Suprapubic skin (tissue), 4 donors: ENCODE measurements around the gene DAB1. TPM values are rescaled to one million over a fixed set of nuclear protein-coding genes. Genes with fewer than 3 reads are reported as not detected.

Experiments used
- DNase-seq, 2 donors: peaks; one replicate each; pipeline ENCODE4 v3.0.0-alpha.2; 2019; ENCODE audit warnings: low spot score in 2 of 2
- H3K27ac ChIP-seq: fragments of 200-600 bp; sonication (generic); one replicate; pipeline ENCODE4 v1.5.1; 2019
- H3K27me3 ChIP-seq: fragments of 200-600 bp; sonication (generic); one replicate; pipeline ENCODE4 v1.5.1; 2019
- H3K36me3 ChIP-seq: fragments of 200-600 bp; sonication (generic); one replicate; pipeline ENCODE4 v1.5.1; 2019
- H3K4me1 ChIP-seq: fragments of 200-600 bp; sonication (generic); one replicate; pipeline ENCODE4 v1.5.1; 2019
- H3K4me3 ChIP-seq: fragments of 200-600 bp; sonication (generic); one replicate; pipeline ENCODE4 v1.5.1; 2019; ENCODE audit warnings: mild to moderate bottlenecking
- H3K9me3 ChIP-seq: fragments of 200-600 bp; sonication (generic); one replicate; pipeline ENCODE4 v1.5.1; 2019
- EP300 ChIP-seq: sonication (generic); formaldehyde crosslinking; IDR thresholded peaks from one replicate; pipeline ENCODE4 v1.6.1; 2017; ENCODE audit warnings: antibody characterized with exemption
- POLR2A ChIP-seq, 2 donors: fragments of 450-650 bp; IDR thresholded peaks; one replicate each; pipeline ENCODE4 v1.6.1; 2017; ENCODE audit warnings: antibody characterized with exemption in 2 of 2, mild to moderate bottlenecking in 2 of 2, moderate library complexity in 2 of 2
- POLR2AphosphoS5 ChIP-seq, 3 donors: sonication (generic); formaldehyde crosslinking; IDR thresholded peaks; one replicate each; pipeline ENCODE4 v1.6.1; 2017; ENCODE audit warnings: antibody characterized with exemption in 3 of 3
- WGBS: methylation state at CpG from one replicate; pipeline ENCODE4 v1.1.5; 2018; 5-methylcytosine and 5-hydroxymethylcytosine counted together
- total RNA-seq, 4 donors: library from RNA; depleted of rRNA; stranded (reverse); fragments of >200 nt; gene quantifications; one replicate each; pipeline ENCODE4 v1.1.0, GENCODE V29; 2016
- TF ChIP-seq, protein P1 (sequence below), 2 donors: fragments of 200-600 bp in 1 of 2; fragments of 450-650 bp in 1 of 2; sonication (generic) in 1 of 2; IDR thresholded peaks; one replicate each; pipeline ENCODE4 v1.5.1; 2016 to 2019; ENCODE audit warnings: antibody characterized with exemption in 2 of 2, mild to moderate bottlenecking in 1 of 2, moderate library complexity in 1 of 2

Gene DAB1
- total RNA-seq, 4 donors from 2014 or later = 0.17 to 1.0 (median 0.30) TPM

DNA sequence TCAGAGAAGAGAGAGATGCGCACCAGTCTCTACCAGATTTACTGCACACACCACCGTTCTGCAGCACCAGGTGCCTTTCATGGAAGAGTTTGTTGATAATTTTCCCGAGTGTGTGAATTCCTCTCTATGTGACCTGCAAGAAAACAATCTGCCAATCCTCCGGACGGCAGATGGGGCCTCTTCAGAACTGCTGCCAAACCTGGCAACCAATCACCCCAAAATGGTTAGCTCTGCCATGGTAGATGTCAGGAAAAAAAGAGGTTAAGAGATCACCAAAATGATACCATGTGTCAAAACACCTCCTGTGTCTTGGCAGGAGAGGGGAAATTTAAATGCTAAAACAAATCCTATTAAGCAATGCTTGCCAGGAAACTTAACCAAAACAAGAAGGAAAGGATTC is 96.5 kb downstream of the DAB1 start:
- TF ChIP-seq POLR2A (IDR thresholded peaks at IDR 0.05) = no peak
- TF ChIP-seq, protein P1, sequence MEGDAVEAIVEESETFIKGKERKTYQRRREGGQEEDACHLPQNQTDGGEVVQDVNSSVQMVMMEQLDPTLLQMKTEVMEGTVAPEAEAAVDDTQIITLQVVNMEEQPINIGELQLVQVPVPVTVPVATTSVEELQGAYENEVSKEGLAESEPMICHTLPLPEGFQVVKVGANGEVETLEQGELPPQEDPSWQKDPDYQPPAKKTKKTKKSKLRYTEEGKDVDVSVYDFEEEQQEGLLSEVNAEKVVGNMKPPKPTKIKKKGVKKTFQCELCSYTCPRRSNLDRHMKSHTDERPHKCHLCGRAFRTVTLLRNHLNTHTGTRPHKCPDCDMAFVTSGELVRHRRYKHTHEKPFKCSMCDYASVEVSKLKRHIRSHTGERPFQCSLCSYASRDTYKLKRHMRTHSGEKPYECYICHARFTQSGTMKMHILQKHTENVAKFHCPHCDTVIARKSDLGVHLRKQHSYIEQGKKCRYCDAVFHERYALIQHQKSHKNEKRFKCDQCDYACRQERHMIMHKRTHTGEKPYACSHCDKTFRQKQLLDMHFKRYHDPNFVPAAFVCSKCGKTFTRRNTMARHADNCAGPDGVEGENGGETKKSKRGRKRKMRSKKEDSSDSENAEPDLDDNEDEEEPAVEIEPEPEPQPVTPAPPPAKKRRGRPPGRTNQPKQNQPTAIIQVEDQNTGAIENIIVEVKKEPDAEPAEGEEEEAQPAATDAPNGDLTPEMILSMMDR (IDR thresholded peaks at IDR 0.05) = no peak
- 68% methylated on average over 5 of the region's 5 CpGs for WGBS
- no peak overlapping the region for H3K27ac ChIP-seq

DNA sequence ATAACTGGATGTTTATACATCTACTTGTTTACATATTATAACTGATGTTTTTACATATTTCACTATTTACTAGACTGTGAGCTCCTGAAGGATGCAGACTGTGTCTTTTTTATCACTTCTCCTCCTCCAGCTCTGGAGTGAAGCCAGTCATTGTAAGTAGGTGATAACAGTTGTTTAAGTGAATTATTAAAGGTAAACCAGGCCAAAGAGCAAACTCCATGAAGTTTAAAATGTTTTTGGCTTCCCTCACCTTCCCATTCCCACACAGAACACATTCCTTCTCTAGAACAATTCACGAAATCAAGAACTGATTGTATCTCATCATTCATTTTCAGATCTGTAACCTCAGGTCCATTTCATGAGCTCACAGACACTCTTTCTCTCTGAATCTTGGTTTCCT is 98.3 kb downstream of the DAB1 start:
- Histone ChIP-seq H3K36me3 (no peaks in the 10 kb centered on the region), H3K27ac (no peak overlapping the region), H3K9me3 (no peaks in the 10 kb centered on the region), H3K4me3 (no peak overlapping the region), H3K4me1 (no peaks in the 10 kb centered on the region), H3K27me3 (no peaks in the 10 kb centered on the region)
- no peak for DNase-seq
- TF ChIP-seq, protein P1 (IDR thresholded peaks at IDR 0.05) = no peak
- no peak for TF ChIP-seq POLR2A (IDR thresholded peaks at IDR 0.05)
- no peak for TF ChIP-seq EP300
- no peak for TF ChIP-seq POLR2AphosphoS5 (IDR thresholded peaks at IDR 0.05)
- 62% methylated on average over 1 of the region's 1 CpG for WGBS

More for the DNA sequence above, 96.5 kb downstream of the DAB1 start:
- no peaks in the 10 kb centered on the region for H3K9me3 ChIP-seq
- no peaks in the 10 kb centered on the region for H3K27me3 ChIP-seq
- H3K36me3 ChIP-seq = no peaks in the 10 kb centered on the region
- no peak overlapping the region for H3K4me3 ChIP-seq
- no peaks in the 10 kb centered on the region for H3K4me1 ChIP-seq
- no peak for DNase-seq

DNA sequence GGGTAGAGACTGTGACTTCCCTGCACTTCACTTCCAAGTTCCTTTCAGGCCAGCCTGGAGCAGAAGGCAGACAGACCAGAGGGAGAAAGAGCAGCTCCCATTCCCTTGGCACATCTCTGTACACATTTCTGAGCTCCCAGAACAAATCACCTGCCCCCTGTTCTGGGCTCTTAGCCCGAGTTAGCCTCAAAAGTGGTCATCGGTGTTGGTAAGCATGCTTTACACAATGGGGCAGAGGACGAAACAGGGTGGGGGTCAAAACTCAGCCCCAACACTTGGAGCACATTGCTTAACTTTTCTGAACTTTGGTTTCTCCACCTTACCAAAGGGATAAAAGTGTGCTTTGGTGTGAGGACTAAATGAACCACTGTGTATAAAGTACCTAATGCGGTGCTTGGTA is 98.7 kb downstream of the DAB1 start:
- TF ChIP-seq POLR2AphosphoS5 (IDR thresholded peaks at IDR 0.05) = no peak
- TF ChIP-seq EP300 = no peak
- TF ChIP-seq, protein P1 (IDR thresholded peaks at IDR 0.05) = no peak
- no peak for TF ChIP-seq POLR2A (IDR thresholded peaks at IDR 0.05)
- 66% methylated on average over 4 of the region's 4 CpGs for WGBS

DNA sequence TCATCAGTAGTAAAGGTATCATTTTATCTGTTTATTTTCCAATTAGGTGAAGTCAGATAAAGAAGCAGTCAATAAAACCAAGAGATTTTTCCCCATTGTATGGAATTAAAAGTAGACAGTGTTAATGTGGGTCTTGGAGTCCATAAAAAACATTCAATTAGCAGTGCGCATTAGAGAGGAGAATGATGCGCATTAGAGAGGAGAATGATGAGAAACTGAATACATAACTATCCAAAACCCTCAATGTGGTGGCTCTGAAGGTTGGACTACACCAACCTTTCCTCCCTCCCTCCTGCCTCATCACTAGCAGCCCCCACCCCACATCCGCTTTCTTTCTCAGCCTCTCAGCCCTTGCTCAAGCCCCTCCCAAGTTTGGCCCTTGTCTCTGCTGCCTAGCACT is 99.5 kb downstream of the DAB1 start:
- no peak for TF ChIP-seq POLR2A (IDR thresholded peaks at IDR 0.05)
- no peak overlapping the region for H3K27ac ChIP-seq
- DNase-seq = no peak
- H3K4me1 ChIP-seq = no peaks in the 10 kb centered on the region
- no peaks in the 10 kb centered on the region for H3K36me3 ChIP-seq
- H3K4me3 ChIP-seq = no peak overlapping the region
- 95% methylated on average over 3 of the region's 3 CpGs for WGBS
- H3K9me3 ChIP-seq = no peaks in the 10 kb centered on the region
- H3K27me3 ChIP-seq = no peaks in the 10 kb centered on the region

More for the DNA sequence above, 98.7 kb downstream of the DAB1 start:
- Histone ChIP-seq H3K4me3 (no peak overlapping the region), H3K4me1 (no peaks in the 10 kb centered on the region), H3K27ac (no peak overlapping the region), H3K27me3 (no peaks in the 10 kb centered on the region), H3K36me3 (no peaks in the 10 kb centered on the region), H3K9me3 (no peaks in the 10 kb centered on the region)
- no peak for DNase-seq

DNA sequence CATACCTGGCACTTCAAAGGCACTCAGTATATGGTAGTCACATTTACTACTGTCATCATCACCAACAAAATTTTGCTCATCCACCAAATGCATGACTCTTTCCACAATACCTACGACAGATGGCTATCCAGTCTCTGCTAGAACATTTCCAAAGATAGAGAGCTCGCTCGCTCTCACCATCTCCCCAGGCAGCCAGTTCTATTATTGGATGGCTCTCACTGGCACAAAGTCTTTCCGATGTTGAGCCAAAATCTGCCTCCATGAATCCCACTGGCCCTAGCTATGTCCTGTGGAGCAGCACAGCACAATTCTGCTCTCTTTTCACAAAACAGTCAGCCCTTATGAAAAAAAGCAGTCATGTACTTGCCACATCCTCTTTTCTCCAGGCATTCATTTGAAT is 102.1 kb downstream of the DAB1 start:
- no peak overlapping the region for H3K27ac ChIP-seq
- H3K4me1 ChIP-seq = no peaks in the 10 kb centered on the region
- no peak for DNase-seq
- H3K27me3 ChIP-seq = no peaks in the 10 kb centered on the region
- no peak overlapping the region for H3K4me3 ChIP-seq
- WGBS = 91% methylated on average over 4 of the region's 4 CpGs
- TF ChIP-seq POLR2A (IDR thresholded peaks at IDR 0.05) (no peak), EP300 (no peak), POLR2AphosphoS5 (IDR thresholded peaks at IDR 0.05) (no peak)
- TF ChIP-seq, protein P1 (IDR thresholded peaks at IDR 0.05) = no peak
- no peaks in the 10 kb centered on the region for H3K9me3 ChIP-seq
- no peaks in the 10 kb centered on the region for H3K36me3 ChIP-seq

DNA sequence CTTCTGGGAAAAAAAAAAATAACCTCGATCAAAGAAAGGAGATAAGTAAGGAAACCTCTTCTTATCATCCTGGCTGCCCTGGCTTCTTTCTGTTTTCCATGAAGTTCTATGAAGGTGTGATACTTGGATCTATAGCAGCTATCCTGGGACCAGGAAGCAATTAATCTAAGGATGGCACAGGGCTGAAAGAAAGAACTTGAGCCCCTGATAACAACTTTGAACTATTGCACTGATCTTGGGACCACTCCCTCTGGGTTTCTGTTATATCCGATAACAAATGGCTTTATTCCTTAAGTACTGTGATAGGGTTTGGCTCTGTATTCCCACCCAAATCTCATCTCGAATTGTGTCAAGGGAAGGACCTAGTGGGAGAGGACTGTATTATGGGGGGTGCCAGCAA is 104.1 kb downstream of the DAB1 start:
- no peaks in the 10 kb centered on the region for H3K9me3 ChIP-seq
- TF ChIP-seq POLR2AphosphoS5 (IDR thresholded peaks at IDR 0.05) (no peak), POLR2A (IDR thresholded peaks at IDR 0.05) (no peak)
- TF ChIP-seq, protein P1 (IDR thresholded peaks at IDR 0.05) = no peak
- no peaks in the 10 kb centered on the region for H3K36me3 ChIP-seq
- no peak overlapping the region for H3K4me3 ChIP-seq
- no peaks in the 10 kb centered on the region for H3K4me1 ChIP-seq
- DNase-seq = no peak
- no peak overlapping the region for H3K27ac ChIP-seq
- H3K27me3 ChIP-seq = no peaks in the 10 kb centered on the region
- 62% methylated on average over 3 of the region's 3 CpGs for WGBS
